ENCODE results near the gene BCL2L2.

Gene BCL2L2

DNA sequence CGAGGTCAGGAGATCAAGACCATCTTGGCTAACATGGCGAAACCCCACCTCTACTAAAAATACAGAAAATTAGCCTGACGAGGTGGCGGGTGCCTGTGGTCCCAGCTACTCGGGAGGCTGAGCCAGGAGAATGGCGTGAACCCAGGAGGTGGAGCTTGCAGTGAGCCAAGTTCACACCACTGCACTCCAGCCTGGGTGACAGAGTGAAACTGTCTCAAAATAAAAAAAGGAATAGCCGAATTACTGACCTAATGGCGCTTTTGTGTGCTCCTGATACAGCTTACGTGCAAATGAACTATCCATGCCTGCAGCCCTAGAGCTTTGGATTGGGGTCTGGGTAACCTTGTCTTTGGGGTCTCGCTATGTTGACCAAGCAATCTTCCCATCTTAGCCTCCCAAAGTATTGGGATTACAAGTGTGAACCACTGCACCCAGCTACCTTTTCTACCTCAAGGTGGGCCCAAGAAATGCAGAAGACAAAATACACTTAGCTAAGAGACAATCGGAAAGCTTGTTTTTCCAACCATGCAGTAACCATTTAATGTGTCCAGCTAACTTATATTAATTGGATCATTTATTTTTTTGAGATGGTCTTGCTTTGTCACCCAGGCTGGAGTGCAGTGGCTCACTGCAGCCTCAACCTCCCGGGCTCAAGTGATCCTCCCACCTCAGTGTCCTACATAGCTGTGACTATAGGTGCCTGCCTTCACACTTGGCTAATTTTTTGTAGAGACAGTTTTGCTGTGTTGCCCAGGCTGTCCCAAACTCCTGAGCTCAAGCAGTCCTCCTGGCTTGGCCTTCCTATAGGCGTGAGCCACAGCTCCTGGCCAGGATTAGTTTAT, 20.1 kb downstream of the BCL2L2 start:
- DNase-seq: peak; percentile 12

DNA sequence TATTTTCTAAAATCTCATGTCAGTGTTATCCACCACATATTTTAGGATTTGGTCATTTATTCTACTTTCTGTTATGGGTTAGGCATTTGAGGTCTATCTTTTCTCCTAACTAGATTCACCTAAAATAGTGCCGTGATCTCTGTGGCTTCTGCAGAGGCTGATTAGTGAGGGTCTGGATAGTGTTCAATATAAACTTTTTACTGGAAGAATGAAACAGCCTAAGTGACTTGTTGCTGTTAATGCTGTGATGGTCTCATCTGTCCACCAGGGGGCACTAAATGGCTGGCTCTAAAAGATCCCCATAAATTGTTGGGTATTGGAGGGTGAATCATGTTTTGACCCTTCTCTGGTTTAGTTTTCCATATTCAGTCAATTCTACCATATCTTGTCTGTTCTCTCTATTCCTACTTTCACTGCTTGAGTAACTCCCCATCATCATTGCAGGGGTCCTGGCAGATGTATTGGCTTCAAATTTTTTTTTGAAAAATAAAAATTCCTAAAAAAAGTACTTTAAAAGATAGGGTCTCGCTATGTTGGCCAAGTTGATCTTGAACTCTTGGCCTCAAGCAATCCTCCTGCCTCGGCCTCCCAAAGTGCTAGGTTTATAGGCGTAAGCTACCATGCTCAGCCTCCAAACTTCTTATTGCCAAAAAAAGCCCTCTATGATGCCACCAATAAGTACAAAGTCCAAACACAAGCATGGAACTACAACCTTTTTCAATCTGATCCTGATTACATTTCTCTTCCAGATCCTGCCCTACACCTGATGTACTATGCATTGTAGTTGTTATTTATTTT, 21.5 kb downstream of the BCL2L2 start:
- peak; percentile 75 for DNase-seq

DNA sequence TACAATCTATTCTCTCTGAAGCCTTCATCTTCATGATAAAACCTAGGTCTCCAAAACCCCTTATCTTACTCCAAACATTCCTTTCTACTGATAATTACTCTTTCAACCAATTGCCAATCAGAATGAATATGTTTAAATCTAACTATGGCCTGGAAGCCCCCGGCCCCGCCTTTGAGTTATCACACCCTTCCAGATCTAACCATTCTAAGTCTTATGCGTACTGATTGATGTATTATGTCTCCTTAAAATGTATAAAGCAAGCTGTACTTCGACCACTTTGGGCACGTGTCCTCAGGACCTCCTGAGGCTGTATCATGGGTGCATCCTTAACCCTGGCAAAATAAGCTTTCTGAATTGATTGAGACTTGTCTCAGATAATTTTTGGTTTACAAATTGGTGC, 29.0 kb downstream of the BCL2L2 start:
- no peak for DNase-seq

DNA sequence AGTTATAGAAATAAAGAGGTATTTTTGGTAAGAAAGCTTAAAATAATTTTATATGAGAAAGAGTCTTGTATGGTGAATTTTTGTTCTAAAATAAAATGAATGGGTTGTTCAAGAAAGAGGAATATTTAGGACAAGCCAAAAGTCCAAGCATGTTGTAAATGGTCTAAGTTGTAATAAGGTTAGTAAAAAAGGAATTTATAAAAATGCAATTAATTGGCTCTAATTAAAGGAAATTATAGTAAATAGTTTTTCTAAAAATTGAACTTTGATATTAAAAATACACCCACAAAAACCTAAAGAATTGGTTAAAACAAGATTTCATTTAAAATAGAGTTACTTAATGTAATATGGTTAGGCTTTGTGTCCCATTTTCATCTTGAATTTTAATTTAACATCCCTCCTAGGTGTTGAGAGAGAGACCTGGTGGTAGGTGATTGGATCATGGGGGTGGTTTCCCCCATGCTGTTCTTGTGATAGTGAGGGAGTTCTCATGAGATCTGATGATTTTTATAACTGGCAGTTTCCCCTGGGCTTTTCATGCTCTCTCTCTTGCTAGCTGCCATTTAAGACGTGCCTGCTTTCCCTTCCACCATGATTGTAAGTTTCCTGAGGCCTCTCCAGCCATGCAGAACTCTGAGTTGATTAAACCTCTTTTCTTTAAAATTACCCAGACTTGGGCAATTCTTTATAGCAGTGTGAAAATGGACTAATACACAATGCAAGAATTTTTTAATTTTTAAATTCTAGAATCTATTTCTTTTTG, 33.1 kb downstream of the BCL2L2 start:
- no peak for DNase-seq

DNA sequence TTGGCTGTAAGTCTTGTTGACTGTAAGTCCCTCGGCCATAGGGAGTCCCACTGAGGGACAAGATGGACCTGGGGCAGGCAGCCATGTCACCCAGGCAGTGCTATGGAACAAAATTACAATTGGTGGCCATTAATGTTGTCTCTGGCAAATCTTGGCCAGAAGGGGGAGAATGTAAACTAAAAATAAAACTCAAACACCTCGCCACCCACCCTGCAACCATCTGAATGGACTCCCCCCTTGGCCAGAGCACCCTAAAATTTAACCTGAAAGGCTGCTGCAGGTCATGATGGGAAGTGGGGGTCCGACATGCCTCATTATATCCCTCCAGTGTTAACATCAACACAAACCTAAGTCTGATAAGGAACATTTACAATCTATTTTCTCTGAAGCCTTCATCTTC, 37.8 kb downstream of the BCL2L2 start:
- DNase-seq: no peak

DNA sequence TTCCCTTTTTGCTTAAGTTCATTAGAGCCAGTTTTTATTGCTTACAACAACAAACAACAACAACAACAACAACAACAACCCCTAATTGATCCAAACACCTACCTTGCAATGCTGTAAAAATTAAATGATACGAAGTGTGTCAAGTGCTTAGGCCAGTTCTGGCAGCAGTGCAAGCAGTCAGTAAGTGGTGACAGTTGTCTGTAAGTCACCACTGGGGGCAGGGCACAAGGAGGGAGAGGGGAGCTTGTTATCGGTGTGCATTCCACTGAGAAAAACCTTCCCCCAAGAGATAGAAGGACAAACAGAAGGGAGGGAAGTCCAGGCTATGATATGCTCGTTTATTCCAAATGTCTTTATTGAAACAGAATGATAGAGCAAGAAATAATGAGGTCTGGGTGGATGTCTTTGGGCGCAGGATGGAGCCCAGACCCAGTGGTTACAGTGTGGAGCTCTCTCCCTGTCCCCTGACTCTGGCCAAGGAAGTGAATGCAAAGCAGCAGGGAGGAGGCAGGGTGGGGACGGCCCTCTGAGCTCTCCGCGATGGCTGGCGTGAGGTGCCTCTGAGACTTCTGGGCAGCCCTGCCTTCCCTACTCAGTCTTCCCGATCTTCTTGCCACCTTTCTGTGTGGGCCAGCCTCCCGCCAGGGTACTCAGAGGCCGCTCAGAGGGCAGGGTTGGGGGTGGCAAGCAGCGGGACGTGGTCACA, 39.5 kb downstream of the BCL2L2 start:
- DNase-seq: no peak

DNA sequence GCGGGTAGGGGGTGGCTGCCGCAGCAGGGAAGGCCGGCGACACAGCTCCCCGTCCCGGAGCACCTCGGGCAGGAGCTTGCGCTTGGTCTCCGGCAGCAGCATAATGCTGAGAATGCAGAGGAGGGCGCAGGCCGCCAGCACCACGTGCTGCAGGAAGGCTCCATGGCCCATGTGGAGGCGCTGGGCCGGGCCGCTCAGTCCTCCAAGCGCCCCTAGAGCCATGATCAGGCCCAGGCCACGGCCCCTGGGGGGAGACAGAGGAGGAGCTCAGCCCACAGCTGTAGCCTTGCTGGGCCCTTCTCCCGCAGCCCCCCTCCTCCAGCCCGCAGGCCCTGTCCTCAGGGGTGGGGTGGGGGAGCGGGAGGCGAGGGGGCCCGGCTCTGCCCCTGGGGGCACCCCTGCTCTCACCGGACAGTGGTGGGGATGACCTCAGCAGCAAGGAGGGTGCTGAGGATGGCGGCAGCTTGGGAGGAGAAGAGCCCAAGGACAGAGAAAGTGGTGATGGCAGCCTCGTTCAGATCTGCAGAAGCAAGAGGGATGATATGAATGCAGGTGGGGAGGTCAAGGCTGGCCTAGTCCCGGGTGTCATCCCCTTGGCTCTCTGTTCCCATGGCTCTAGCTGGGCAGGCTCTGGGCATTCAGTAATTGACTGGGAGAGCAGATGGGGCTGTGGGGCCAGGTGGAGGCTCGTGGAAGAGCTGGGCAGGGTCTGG, 40.2 kb downstream of the BCL2L2 start:
- no peak for DNase-seq

DNA sequence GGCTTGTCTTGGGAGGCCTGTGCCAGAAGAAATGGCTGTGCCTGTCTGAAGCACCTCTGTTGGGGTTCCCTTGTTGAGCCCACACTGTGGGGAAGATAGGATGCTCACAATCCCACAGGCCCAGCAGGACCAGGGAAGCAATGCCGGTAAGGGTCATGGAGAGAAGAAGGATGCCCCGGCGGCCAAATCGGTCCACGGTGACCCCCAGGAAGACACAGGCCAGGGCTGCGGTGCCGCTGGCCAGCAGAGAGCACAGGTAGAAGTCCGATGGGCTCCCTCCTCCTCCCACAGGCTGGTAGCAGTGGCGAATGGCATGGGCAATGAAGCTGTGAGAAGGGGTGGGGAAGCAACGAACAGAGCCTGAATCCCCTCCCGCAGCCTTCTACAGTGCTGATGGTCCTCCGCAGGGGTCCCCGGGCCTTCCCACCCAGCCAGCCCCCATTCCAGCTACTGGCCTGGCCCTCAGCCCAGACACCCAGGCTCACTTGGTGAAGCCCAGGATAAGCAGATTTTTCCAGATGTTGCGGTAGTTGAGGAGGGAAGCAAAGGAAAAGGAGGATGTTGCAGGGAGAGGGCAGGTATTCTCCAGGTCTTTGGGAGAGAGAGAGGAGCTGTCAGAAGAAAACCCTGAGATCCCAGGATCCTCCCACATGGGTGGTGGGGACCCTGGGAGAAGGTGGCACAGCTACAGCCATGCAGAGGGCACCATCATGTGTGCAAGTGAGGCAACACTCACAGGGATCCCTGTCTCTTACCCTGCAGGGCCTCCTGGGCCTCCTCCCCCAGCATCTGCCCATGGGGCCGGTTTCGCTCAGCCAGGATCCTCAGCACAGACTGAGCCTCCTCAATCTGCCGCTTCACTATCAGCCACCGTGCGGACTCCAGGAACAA, 41.0 kb downstream of the BCL2L2 start:
- DNase-seq: no peak

DNA sequence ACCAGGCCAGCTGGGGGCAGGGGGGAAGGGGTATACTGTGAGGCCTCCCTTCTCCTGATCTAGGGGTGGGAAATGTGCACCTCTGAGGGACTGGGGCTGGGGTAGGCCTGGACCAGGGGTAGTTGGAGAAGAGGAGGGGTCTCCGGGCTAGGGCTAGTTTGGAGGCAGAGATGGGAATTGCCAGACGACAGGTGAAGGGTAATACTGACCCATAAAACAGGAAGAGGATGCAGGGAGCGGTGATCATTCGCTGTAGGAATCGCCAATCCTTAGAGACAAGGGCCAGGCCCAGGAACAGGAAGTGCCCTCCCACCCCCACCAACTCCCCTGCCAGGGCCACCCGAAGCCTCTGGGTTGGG, 41.6 kb downstream of the BCL2L2 start:
- no peak for DNase-seq

DNA sequence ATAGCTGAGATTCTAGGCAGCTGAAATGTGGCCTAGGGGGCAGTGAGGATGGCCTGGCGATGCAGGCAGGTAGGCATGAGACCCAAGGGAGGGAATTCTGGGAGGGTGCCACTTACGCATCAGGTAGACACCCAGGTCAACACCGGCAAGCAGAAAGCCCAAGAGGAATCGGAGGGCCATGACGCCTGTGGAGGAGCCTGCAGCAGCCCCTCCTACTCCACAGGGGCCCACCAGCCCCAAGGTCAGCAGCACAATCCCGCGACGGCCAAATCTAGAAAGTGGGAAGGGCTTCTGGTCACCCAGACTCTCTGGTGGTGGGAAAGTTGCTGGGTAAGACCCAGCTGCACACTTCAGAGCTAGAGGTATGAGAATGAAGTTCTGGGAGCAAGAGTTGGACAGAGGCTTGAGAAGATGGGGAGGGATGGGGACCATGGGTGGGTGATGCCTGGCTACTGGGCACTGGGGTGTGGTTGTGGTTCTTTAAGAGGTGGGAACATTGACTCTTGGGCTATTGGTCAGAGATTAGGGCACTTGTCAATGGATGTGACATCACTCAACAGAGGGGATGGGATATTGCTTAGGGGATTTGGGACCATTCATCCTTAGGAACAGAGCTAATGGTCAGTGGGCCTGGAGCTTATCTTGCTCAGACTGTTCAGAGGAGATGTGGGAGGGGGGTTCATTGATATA, 42.7 kb downstream of the BCL2L2 start:
- DNase-seq: no peak

DNA sequence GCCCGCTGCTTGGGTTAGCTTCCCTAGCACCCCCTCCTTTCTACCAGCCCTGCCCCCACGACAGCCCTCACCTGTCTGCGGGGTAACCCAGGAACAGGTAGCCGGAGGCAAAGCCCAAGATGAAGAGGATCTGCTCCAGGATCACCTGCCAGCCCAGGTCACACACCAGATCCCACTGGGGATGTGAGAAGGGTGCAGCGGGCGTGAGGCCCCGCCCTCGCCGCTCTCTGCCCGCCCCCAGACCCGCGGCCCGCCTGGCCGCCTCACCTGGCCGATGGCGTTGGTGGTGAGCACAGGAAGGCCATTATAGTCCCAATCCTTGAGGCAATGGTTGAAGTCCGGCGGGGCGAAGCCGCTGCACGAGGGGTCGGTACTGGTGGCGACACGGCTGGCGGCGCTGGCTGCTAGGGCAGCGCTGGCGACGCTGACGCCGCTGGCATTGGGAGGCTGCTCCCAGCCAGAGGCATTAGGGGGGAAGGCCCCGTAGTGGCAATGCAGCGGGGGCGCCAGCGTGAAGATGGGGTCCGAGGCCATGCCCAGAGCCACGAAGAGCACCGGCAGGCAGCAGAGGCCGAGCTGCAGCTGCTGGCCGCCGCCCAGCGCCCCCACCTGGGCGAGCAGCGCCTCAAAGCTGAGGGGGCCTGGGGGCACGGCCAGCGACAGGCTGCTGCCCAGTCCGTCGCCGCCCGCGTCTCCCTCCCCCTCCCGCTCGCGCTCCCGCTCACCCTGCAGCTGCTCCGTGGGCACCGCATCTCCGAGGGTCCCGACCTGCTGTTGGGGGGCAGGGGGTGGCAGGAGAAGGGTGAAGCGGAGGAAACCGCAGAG, 45.3 kb downstream of the BCL2L2 start:
- DNase-seq: no peak

DNA sequence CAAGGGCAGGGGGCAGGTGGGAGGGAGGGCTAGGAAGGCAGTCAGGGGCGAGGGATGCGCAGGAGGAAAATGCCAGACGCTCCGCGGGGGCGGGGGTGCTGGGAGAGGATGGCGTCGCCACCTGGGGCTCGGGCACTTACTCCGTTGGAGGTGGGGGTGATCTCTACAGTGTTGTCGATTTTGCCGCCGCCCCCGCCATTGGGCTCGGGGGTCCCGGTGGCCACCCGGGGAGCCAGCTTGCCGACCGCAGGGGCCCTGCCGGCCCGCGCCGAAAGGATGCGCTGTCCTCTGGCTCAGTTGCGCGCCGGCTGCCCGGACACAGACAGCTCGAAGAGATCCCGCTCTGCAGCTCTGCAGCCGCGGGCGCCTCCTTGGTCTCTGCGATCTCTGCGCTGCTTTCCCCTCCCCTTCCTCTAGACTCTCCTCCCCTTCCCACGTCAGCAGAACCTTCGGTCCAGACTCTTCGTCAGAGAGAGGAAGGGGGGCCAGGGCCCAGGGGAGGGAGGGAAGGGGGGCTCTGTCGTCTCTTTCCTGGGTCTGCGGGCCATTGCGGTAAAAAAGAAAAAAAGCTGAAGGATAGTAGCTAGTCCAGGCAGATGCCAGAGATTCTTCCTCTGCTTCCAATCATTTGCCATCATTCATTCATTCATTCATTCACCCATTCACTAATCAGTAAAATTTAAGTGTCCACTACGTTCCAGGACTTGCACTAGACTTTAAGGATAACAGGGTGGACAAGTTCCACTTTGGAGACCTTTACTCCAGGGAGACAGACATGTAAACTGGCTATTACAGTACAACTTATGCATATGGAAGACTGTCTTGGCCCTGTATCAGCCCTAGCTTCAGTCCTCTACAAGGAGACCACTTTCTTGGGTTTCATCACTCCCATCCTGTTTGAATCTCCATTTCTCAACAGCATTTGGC, 46.1 kb downstream of the BCL2L2 start, which contains the start of gene SLC22A17:
SLC22A17 (minus strand) TSS at position 382 of the 927 bp plus-strand sequence.
- peak; percentile 83 for DNase-seq

DNA sequence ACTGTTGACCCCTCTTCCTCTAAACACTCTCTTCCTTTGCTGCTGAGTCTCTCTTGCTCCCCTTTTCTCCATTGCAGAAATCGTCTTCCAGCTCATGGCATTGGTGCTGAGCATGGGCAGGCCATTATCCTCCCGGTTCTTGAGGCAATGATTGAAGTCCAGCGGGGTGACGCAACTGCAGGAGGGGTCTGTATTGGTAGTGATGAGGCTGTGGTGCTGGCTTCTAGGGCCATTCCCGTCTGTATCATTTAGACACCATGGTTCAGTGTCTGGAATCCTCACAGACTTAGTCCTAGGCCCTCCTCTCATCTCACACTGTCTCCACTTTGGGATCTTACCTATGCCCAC, 46.8 kb downstream of the BCL2L2 start:
- DNase-seq: no peak

DNA sequence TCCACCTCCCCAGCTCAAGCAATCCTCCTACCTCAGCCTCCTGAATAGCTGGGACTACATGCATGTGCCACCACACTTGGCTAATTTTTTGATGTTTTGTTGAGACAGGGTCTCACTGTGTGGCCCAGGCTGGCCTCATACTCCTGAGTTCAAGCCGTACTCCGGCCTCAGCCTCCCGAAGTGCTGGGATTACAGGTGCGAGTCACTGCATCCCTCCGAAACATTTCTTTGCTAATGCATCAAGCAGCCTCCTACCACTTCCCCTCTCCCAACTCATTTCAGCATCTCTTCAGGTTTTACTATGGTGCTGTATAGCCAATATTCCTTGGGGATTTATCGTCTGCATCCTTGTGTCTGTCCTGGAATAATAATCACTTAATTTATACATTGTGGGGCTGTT, 48.4 kb downstream of the BCL2L2 start:
- no peak for DNase-seq

DNA sequence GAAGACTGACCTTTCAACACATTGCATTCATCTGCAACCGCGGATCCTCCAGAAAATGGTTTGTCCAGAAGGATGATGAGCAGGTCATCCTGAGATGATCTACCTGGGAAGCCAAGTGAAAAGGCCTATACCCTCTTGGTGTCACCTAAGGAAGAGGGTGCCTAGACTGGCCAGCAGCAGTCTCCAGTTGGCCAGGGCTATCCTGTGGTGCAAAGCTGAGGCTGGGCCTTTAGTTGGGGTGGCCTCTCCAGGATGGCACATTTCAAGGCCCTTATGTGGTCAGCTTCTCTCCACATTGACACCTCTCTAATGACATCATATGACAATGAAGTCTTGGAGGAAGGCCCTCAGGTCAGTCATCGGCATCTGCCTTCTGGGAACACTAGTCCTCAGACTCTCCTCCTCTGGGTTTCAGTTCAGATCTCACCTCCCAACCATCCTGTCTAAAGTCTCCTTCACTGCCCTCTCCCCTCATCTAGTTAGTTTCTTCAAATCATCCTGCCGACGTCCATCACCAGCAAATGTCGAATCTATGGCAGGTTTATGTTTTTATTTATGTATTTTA, 49.3 kb downstream of the BCL2L2 start:
- DNase-seq: no peak

DNA sequence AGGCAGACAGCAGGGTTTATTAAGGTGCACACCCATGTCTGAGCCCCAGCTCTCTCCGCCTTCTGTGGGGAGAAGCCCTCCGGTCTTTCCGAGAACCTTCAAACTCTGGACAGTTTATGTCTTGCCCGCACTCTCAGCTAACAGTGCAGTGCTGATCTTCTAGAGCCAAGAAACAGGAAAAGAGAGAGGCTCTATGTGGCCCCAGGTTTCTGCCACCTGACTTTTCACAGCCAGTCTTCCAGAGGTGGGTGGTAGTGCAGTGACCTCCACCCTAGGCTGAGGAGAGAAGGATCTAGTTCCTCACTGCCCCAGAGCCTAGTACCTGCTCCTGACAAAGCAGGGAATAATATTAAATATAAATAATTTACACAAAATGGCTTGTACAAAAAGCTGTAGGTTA, 50.0 kb downstream of the BCL2L2 start:
- DNase-seq: no peak

DNA sequence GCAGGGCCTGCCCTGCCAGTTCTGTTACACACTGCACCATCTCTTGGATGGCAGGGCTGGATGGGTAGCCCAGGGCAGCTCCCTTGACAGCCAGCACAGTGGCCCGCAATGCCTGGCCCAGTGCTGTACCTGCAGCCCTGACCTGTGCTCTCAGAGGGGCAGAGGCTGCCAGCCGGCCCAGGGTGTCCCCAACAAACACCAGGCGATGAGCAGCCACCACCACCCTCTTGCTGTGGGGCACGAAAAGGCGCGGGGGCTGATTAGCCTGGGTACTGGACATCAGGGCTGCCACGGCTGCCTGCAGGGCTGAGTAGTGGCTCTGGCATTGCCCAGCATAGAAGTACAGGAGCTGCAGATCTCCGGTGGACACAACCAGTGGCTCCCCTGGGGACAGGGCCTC, 50.6 kb downstream of the BCL2L2 start:
- DNase-seq: no peak

DNA sequence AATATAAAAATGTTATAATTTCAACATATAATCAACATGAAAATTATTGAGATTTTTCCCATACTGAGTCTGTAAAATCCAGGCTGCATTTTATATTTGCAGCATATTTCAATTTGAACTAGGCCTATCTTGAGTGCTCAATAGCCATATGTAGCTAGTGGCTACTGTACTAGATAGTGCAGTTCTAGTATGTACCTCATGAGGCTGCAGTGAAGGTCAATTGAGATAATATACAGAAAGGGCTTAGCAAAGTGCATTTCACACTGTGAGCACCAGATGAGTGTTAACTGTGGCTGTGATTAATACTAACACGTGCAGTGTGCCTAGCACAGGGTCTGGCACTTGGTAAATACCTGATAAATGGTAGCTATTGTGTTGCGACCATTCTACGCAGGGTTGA, 51.4 kb downstream of the BCL2L2 start:
- DNase-seq: no peak
